Keratinocyte (primary cell): ENCODE data around the gene LRRC8C.

Experiments used
- CTCF ChIP-seq, 3 experiments: IDR thresholded peaks in 1 of 3; conservative IDR thresholded peaks in 1 of 3; optimal IDR thresholded peaks in 1 of 3; 2 replicates in 2 of 3; 3 replicates in 1 of 3; pipeline versions ENCODE3 to v1.5.1; 2011; ENCODE audit warnings: low read length in 3 of 3, mild to moderate bottlenecking in 3 of 3, moderate library complexity in 2 of 3, control low read depth in 1 of 3, inconsistent platforms in 1 of 3; ENCODE audit not compliant: insufficient read depth in 2 of 3; ENCODE audit errors: extremely low read depth in 1 of 3
- EZH2 ChIP-seq: IDR thresholded peaks from one replicate; pipeline ENCODE4 v1.6.1; 2012; ENCODE audit warnings: inconsistent platforms, mild to moderate bottlenecking, low read length, moderate library complexity

- TF ChIP-seq CTCF (optimal IDR thresholded peaks at IDR 0.05 in 1 of 3, IDR thresholded peaks at IDR 0.05 in 1 of 3, conservative IDR thresholded peaks at IDR 0.05 in 1 of 3; ENCODE audit: extremely low read depth in 1 of 3, insufficient read depth in 2 of 3, low read length in 3 of 3) (no peak), EZH2 (no peak)
Measured at GRCh38 chr1:89761338-89761737, 128.4 kb downstream of the LRRC8C start.
